Measurements from ENCODE around the gene CHRM1. TPM values are rescaled to one million over a fixed set of nuclear protein-coding genes. Genes with fewer than 3 reads are reported as not detected.

The CHRM1 gene
- total RNA-seq, 4 donors from 2014 or later, result 0.33 to 0.40 TPM; not detected in 2

- no peak overlapping the region for H3K27ac ChIP-seq (replicated peaks in 1 of 4)
- peaks cover 0 to 4% (median 0%) of the 10 kb centered on the region in 4 donors for H3K4me1 ChIP-seq
- no peak for DNase-seq (ENCODE audit: extremely low spot score)
- peaks cover 0 to 5% (median 0%) of the 10 kb centered on the region in 4 donors for H3K27me3 ChIP-seq
- H3K9me3 ChIP-seq, result no peaks in the 10 kb centered on the region
- intact Hi-C loops (cut with DNase I), result no loop called here
- WGBS, result 30% methylated on average over 1 of the region's 1 CpG
- no peaks in the 10 kb centered on the region for H3K36me3 ChIP-seq
- no peak overlapping the region for H3K4me3 ChIP-seq
- TF ChIP-seq EP300 (IDR thresholded peaks at IDR 0.05) (no peak), CTCF (IDR thresholded peaks at IDR 0.05) (no peak), POLR2AphosphoS5 (IDR thresholded peaks at IDR 0.05) (no peak), POLR2A (IDR thresholded peaks at IDR 0.05; ENCODE audit: low read depth) (no peak)
Observed at GRCh38 chr11:62934496-62934785, 13.3 kb upstream of the CHRM1 start.

- DNase-seq (ENCODE audit: extremely low spot score), result no peak
- H3K27ac ChIP-seq (replicated peaks in 1 of 4), result no peak overlapping the region
- no peaks in the 10 kb centered on the region for H3K36me3 ChIP-seq
- H3K9me3 ChIP-seq, result no peaks in the 10 kb centered on the region
- no peak overlapping the region for H3K4me3 ChIP-seq
- TF ChIP-seq POLR2A (IDR thresholded peaks at IDR 0.05; ENCODE audit: low read depth) (no peak), CTCF (IDR thresholded peaks at IDR 0.05) (no peak), POLR2AphosphoS5 (IDR thresholded peaks at IDR 0.05) (no peak), EP300 (IDR thresholded peaks at IDR 0.05) (no peak)
- intact Hi-C loops (cut with DNase I), result no loop called here
- peaks cover 0 to 6% (median 0%) of the 10 kb centered on the region in 4 donors for H3K27me3 ChIP-seq
- H3K4me1 ChIP-seq, result peaks cover 0 to 4% (median 0%) of the 10 kb centered on the region in 4 donors
- 94% methylated on average over 3 of the region's 5 CpGs for WGBS
Observed at GRCh38 chr11:62933750-62934495, 12.8 kb upstream of the CHRM1 start.

GRCh38 chr11:62933285-62933684 is 12.1 kb upstream of the CHRM1 start:
- no peak for DNase-seq (ENCODE audit: extremely low spot score)
- intact Hi-C loops (cut with DNase I), result no loop called here
- Histone ChIP-seq H3K36me3 (no peaks in the 10 kb centered on the region), H3K4me3 (no peak overlapping the region), H3K4me1 (peaks cover 0 to 4% (median 0%) of the 10 kb centered on the region in 4 donors), H3K9me3 (no peaks in the 10 kb centered on the region), H3K27ac (replicated peaks in 1 of 4) (no peak overlapping the region), H3K27me3 (peaks cover 0 to 12% (median 0%) of the 10 kb centered on the region in 4 donors)
- TF ChIP-seq EP300 (IDR thresholded peaks at IDR 0.05) (no peak), POLR2AphosphoS5 (IDR thresholded peaks at IDR 0.05) (no peak), POLR2A (IDR thresholded peaks at IDR 0.05; ENCODE audit: low read depth) (no peak)
- WGBS, result 76% methylated on average over 8 of the region's 13 CpGs

GRCh38 chr11:62931499-62932278 is 10.5 kb upstream of the CHRM1 start:
- intact Hi-C loops (cut with DNase I), result no loop called here
- peaks cover 0 to 28% (median 8%) of the 10 kb centered on the region in 4 donors for H3K27me3 ChIP-seq
- H3K27ac ChIP-seq (replicated peaks in 1 of 4), result no peak overlapping the region
- peaks cover 1 to 10% (median 5%) of the 10 kb centered on the region in 4 donors for H3K4me1 ChIP-seq
- H3K4me3 ChIP-seq, result no peak overlapping the region
- H3K36me3 ChIP-seq, result no peaks in the 10 kb centered on the region
- WGBS, result 57% methylated on average over 8 of the region's 8 CpGs
- TF ChIP-seq POLR2AphosphoS5 (IDR thresholded peaks at IDR 0.05) (no peak), POLR2A (IDR thresholded peaks at IDR 0.05; ENCODE audit: low read depth) (no peak), CTCF (IDR thresholded peaks at IDR 0.05) (no peak), EP300 (IDR thresholded peaks at IDR 0.05) (no peak)
- no peak for DNase-seq (ENCODE audit: extremely low spot score)
- no peaks in the 10 kb centered on the region for H3K9me3 ChIP-seq

GRCh38 chr11:62930666-62931065 is 9.5 kb upstream of the CHRM1 start:
- TF ChIP-seq POLR2AphosphoS5 (IDR thresholded peaks at IDR 0.05) (no peak), CTCF (IDR thresholded peaks at IDR 0.05) (no peak), POLR2A (IDR thresholded peaks at IDR 0.05; ENCODE audit: low read depth) (no peak), EP300 (IDR thresholded peaks at IDR 0.05) (no peak)
- Histone ChIP-seq H3K27ac (replicated peaks in 1 of 4) (no peak overlapping the region), H3K4me3 (no peak overlapping the region), H3K27me3 (peaks cover 0 to 38% (median 16%) of the 10 kb centered on the region in 4 donors), H3K36me3 (no peaks in the 10 kb centered on the region), H3K9me3 (no peaks in the 10 kb centered on the region), H3K4me1 (peaks cover 11 to 20% (median 15%) of the 10 kb centered on the region in 4 donors)
- intact Hi-C loops (cut with DNase I), result no loop called here
- WGBS, result 59% methylated on average over 1 of the region's 1 CpG
- DNase-seq (ENCODE audit: extremely low spot score), result no peak
